Measurements from ENCODE around the gene GBA3. TPM values are rescaled to one million over a fixed set of nuclear protein-coding genes. Genes with fewer than 3 reads are reported as not detected.

The GBA3 gene
- total RNA-seq = under 1 TPM in 4 of 6 donors, not detected in 2; 0.12 to 0.34 (median 0.17) TPM
- under 1 TPM; 0.38 to 0.92 TPM for polyA plus RNA-seq

- no peaks in the 10 kb centered on the region for H3K27me3 ChIP-seq
- WGBS, 2 donors = 45 to 52% methylated on average over 1 of the region's 1 CpG
- no peak within 1 kb of the TSS for H3K4me3 ChIP-seq
- H3K9me3 ChIP-seq = no peaks in the 10 kb centered on the region
- H3K36me3 ChIP-seq = no peaks in the 10 kb centered on the region
- ATAC-seq = no peak
- intact Hi-C loops (cut with DNase I) = no loop called here
- peaks cover 0 to 9% (median 8%) of the 10 kb centered on the region in 3 donors for H3K4me1 ChIP-seq
- DNase-seq = no peak
- H3K27ac ChIP-seq = no peak within 1 kb of the TSS
- TF ChIP-seq CTCF (IDR thresholded peaks at IDR 0.05) = no peak
- no peak for FAIRE-seq
These were observed at the start of gene GBA3 for GRCh38 chr4:22692736-22693135. GBA3 (plus strand) TSS chr4:22692937.

- intact Hi-C loops (cut with DNase I) = no loop called here
- Histone ChIP-seq H3K27ac (no peak overlapping the region), H3K27me3 (no peaks in the 10 kb centered on the region), H3K36me3 (no peaks in the 10 kb centered on the region), H3K4me1 (peaks cover 0 to 4% (median 0%) of the 10 kb centered on the region in 3 donors), H3K4me3 (no peak overlapping the region), H3K9me3 (no peaks in the 10 kb centered on the region)
- DNase-seq = no peak
- TF ChIP-seq CTCF (IDR thresholded peaks at IDR 0.05) = no peak
- no peak for ATAC-seq
- no peak for FAIRE-seq
- WGBS, 2 donors = 93 to 95% methylated on average over 4 of the region's 4 CpGs
These were observed 48.8 kb upstream of the GBA3 start for GRCh38 chr4:22643952-22644351.

- no peak for FAIRE-seq
These were observed 47.1 kb upstream of the GBA3 start for GRCh38 chr4:22645481-22646182.

GRCh38 chr4:22648996-22649395 is 43.7 kb upstream of the GBA3 start:
- no peak overlapping the region for H3K27ac ChIP-seq
- DNase-seq (no peak), ATAC-seq (no peak), FAIRE-seq (no peak)
- H3K27me3 ChIP-seq = no peaks in the 10 kb centered on the region
- intact Hi-C loops (cut with DNase I) = no loop called here
- no peaks in the 10 kb centered on the region for H3K9me3 ChIP-seq
- peaks cover 0 to 4% (median 0%) of the 10 kb centered on the region in 3 donors for H3K4me1 ChIP-seq
- TF ChIP-seq CTCF (IDR thresholded peaks at IDR 0.05) = no peak
- no peak overlapping the region for H3K4me3 ChIP-seq
- no peaks in the 10 kb centered on the region for H3K36me3 ChIP-seq
- 87 to 90% methylated on average over 8 of the region's 8 CpGs for WGBS, 2 donors

More at GRCh38 chr4:22645481-22646182, 47.1 kb upstream of the GBA3 start:
- DNase-seq (no peak), ATAC-seq (peak in 1 of 4 donors; percentile 56)
- Histone ChIP-seq H3K9me3 (no peaks in the 10 kb centered on the region), H3K4me3 (no peak overlapping the region), H3K27me3 (no peaks in the 10 kb centered on the region), H3K4me1 (peaks cover 0 to 4% (median 0%) of the 10 kb centered on the region in 3 donors), H3K36me3 (no peaks in the 10 kb centered on the region), H3K27ac (no peak overlapping the region)
- 29 to 37% methylated on average over 1 of the region's 1 CpG for WGBS, 2 donors
- intact Hi-C loops (cut with DNase I) = no loop called here
- no peak for TF ChIP-seq CTCF (IDR thresholded peaks at IDR 0.05)

GRCh38 chr4:22650771-22651170 is 42.0 kb upstream of the GBA3 start:
- no peak for TF ChIP-seq CTCF (IDR thresholded peaks at IDR 0.05)
- intact Hi-C loops (cut with DNase I) = no loop called here
- H3K36me3 ChIP-seq = no peaks in the 10 kb centered on the region
- peaks cover 0 to 3% (median 0%) of the 10 kb centered on the region in 3 donors for H3K4me1 ChIP-seq
- no peaks in the 10 kb centered on the region for H3K27me3 ChIP-seq
- no peak overlapping the region for H3K4me3 ChIP-seq
- no peaks in the 10 kb centered on the region for H3K9me3 ChIP-seq
- DNase-seq (no peak), FAIRE-seq (no peak), ATAC-seq (no peak)
- no peak overlapping the region for H3K27ac ChIP-seq

All from pancreas (tissue), 10 donors.